ENCODE data around the gene PKNOX2.

PKNOX2 gene

GRCh38 chr11:125412509-125412908, 248.0 kb downstream of the PKNOX2 start:
- DNase-seq (ENCODE audit: low spot score): no peak

GRCh38 chr11:125413226-125413625, 248.7 kb downstream of the PKNOX2 start:
- no peak for DNase-seq (ENCODE audit: low spot score)

GRCh38 chr11:125414121-125414520, 249.6 kb downstream of the PKNOX2 start:
- DNase-seq (ENCODE audit: low spot score): no peak

GRCh38 chr11:125416981-125417935, 252.7 kb downstream of the PKNOX2 start:
- DNase-seq (ENCODE audit: low spot score): no peak

DNA sequence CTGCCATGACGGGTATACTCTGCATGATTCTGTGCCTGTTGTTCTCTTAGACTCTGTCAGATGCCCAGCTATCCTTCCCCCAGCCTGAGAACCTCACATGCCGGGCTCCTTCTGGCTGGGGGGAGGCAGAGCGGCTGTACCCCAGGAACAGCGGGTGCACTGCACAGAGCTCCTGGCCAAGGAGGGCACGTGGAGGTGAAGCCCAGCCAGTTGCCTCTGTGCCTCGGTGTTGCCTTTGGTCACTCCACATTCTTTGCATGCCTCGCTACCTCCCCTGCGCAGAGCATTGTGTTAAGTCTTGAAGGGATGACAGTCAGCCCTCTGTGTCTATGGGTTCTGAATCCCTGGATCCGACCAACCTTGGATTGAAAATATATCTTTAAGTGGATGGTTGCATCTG, 253.8 kb downstream of the PKNOX2 start:
- DNase-seq (ENCODE audit: low spot score): no peak

DNA sequence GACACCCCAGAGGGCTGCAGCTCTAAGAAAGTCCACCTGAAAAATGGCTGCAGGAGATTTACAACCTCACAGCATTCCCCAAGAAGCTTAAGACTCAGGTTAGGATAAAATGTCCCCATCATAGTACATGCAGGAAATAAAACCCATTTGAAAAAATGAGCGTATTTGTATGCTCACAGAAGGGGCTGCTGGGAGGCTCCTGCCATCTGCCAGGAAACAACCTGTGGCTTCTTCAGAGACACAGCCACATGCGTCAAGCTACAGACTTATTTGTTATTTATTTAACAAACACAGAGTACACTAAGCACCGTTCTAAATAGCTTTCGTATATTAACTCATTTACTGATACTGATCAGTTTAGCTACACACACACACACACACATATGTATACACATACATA, 258.1 kb downstream of the PKNOX2 start:
- DNase-seq (ENCODE audit: low spot score): no peak

DNA sequence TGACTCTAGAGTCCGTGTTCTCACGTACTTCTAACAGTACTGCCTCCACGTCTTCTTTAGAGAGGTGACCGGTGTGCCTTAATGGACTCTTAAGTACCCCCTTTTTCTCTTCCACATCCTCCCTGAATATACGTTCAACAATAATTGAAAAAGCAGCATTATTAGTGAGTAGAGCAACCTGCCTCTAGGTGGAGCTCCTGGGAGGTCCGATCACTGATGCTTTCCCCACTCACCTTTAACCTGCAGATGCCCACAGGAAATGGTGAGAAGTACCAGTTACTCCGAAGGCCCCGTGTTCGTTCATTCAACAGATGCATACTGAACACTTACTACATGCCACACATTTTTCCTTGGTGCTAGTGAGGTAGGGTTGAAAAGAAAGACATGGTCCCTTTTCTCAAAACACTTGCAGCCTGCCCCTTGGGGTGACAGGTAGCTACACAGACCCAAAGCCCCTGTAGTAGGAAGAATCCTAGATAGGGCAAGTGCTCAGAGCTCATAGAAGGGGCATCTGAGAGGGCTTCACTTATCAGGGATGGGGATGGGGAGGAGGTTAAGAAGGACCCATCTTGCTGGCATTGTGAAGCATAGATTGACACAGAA, 258.8 kb downstream of the PKNOX2 start:
- peak; percentile 14 for DNase-seq (ENCODE audit: low spot score)

DNA sequence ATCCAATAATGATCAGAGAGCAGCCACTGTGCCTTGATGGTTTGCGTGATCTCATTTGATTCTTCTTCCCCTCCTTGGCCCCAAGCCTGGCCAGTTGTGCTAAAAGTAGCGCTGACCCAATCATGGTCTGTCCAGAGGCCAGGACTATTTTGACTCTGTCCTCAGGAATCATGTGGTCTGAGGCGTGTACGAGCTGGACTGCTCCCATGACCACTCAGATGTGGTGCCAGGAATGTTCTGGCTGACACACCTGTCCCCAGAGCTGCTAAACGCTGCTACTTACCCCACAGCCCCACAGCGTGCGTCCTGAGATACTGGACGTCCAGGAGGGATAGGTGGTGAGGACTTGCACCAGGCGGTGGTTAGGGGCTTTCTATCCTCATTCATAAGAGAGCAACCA, 261.1 kb downstream of the PKNOX2 start:
- no peak for DNase-seq (ENCODE audit: low spot score)

- no peak for DNase-seq (ENCODE audit: low spot score)
Observed at GRCh38 chr11:125426818-125427528, 262.4 kb downstream of the PKNOX2 start.

GRCh38 chr11:125428486-125429173, 264.1 kb downstream of the PKNOX2 start:
- DNase-seq (ENCODE audit: low spot score): no peak

GRCh38 chr11:125429174-125429707, 264.7 kb downstream of the PKNOX2 start:
- peak; percentile 25 for DNase-seq (ENCODE audit: low spot score)

DNA sequence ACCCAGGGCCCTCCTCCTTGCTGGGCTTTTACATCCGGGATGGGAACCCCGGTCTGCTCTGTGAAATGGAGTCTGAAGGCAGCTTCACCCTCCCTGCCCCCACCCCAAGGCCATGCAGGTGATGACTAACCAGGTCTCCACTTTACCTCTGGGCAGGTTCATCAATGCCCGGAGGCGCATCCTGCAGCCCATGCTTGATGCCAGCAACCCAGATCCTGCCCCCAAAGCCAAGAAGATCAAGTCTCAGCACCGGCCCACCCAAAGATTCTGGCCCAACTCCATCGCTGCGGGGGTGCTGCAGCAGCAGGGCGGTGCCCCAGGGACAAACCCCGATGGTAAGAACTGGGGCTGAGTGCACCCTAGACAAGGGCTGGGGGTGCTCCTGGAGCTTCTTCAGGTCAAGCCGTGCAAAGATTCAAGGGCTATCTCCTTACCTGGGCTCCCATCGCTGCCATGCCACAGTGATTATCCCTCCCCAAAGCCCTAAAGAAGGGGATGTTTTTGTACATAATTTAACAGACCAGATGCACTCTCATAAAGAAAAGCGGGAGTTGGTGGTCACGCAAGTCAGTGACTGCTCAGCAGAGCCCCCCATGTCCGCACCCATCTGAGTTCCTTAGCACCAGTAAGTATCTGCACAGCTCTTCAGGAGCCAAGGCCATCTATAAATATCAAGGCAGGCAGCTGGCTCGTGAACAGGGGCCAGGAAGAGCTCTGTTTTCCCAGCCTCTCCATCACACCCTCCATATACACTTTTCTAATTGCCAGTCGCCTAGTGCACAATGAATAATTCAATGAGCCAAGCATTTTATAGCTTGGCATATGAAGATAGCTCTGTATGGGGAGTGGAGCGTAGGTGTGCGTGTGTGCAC, 265.5 kb downstream of the PKNOX2 start:
- DNase-seq (ENCODE audit: low spot score): no peak

DNA sequence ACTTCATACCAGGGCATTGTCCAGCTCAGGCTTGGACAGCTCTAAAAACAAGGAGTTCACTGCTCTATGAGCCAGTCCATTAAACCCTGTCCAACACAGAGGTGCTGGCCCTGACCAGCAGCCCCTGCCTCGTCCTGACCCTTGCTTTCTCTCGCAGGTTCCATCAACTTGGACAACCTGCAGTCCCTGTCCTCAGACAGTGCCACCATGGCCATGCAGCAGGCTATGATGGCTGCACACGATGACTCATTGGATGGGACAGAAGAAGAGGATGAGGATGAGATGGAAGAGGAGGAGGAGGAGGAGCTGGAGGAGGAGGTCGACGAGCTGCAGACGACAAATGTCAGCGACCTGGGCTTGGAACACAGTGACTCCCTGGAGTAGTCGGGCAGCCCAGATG, 266.5 kb downstream of the PKNOX2 start:
- DNase-seq (ENCODE audit: low spot score): no peak

- no peak for DNase-seq (ENCODE audit: low spot score)
Observed at GRCh38 chr11:125431481-125431880, 266.9 kb downstream of the PKNOX2 start.

DNA sequence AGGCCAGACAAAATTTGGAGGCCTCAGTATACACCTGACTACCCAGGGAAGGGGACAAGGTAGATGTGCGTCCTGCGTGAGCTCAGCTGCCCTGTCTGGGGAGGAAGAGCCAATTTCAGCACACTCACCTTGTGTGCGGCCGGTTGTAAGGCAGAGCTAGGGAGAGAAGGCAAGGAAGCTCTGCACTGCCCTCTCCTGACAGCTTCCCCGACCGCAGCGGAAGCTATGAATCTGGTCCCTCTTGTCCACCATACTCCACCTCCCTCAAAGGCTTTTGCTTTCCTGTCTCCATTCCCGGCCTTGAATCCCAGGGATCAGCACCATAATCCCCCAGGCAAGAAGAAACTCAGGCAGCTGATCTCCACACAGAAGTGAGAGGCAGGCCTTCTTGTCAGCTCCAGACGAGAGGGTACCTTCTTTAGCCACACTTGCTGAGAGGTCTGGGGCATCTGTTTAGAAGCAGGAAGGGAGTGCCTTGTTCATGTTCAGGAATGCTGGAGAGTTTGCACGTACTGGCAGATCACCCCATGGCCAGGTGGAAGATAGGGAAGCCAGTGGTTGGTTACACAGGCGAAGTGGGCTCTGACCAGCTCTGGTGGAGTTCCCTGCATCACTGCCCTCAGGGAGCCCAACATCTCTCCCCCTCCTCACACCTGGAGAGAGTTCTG, 269.0 kb downstream of the PKNOX2 start:
- DNase-seq (ENCODE audit: low spot score): no peak

DNA sequence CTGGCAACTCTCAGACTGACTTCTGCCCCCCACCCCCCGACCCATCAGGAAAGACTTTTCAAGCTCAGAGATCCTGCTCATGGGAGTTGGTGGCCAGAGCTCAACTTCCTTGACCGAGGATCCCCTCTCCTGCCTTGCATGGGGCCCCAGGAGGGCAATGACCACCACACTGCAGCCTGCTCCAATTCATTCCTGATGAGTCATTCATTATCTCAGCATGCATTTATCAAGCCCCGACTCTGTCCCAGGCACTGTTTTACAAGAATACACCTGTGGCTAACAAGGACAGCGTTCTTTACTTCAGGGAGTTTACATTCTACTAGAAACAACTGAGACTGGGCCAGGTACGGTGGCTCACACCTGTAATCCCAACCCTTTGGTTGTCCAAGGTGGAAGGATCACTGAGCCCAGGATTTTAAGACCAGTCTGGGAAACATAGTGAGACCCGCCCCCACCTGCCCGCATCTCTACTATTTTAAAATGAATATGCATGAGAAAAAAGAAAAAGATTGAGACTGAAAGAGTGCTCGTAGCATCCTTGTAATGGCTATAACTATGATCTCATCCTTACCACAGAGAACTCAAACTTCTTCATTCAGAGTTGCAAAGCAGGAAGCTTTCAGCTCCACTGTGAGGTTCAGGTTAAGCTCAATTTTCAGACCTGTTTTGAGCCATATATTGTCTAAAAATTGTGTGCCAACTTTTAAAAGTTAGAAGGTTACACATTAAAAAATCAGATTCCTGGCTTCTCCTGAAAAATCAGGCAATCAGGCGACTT, 271.1 kb downstream of the PKNOX2 start:
- DNase-seq (ENCODE audit: low spot score): no peak

DNA sequence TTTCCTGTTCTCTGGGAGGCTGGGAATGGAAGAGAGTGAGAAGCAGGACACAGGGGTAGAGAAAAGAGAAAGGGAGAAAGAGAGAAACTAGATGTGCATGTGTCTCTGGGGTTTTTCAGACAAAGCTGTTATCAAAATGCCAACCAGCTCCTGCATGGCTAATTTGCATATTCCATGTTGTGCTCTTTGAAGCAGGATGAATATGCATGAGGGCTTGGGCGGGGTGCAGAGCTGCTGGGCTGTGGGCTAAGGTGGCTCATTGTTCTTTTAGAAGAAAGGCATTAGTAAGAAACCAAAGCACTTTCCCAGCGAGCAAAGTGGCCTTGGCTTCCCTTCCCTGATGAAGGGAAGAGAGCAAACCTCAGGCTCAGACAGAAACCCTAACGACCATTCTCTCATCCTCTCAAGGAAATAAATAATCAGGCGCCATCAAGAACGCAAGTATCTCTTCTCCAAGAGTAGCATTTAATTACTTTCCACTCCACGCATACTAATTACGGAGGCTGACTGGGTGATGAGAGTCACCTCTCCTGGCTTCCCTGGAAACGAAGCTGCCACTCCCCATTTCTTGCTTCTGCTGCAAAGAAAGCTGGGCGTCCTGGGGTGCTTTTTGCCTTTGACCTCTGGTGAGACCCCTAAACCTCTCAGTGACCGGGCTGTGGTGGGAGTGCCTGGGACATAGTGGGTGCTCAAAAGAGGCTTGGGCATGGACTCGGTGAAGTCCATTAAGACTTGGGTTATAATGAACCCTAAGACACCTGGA, 277.3 kb downstream of the PKNOX2 start:
- DNase-seq (ENCODE audit: low spot score): no peak

DNA sequence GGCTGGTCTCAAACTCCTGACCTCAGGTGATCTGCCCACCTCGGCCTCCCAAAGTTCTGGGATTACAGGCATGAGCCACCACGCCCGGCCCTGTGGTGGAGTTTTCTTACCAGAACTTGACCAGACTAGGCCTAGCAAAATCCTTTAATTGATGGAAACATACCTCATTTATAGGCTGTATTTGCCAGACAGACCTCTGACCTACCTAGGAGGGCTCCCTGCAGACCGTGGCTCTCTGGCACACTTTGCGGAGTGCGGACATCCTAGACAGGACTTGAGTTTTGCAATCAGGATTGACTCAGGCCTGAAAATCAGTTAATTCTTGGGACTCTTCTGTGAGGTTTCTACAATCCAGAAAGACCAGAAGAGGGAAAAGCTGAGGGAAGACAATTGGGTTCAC, 278.4 kb downstream of the PKNOX2 start:
- DNase-seq (ENCODE audit: low spot score): no peak

DNA sequence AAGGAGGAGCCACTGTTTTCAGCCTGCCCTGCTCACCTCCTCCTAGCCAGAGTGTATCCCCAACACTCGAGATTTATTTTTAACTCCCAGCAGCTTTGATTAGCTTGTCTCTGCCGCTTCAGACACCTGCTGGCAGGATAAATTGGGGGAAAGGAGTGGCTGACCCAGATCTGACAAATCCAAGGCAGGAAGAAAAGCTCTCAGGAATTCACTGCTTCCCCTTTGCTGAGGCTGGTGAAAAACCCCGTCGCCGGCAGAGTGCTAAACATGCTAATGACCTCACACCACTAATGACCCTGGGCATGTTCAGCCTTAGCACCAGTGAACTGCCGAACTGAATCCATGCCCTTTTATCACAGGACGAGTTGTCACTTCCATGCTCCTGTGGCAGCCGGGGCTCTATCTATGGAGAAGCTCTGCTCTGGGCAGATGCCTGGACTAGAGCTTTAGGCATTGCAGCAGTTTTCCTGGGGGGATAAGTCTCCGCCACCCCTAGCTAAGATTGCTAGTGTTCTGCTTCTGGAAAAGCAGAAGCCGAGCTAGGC, 279.3 kb downstream of the PKNOX2 start:
- DNase-seq (ENCODE audit: low spot score): no peak
